ENCODE results near the gene TPCN2.

TPCN2 gene

GRCh38 chr11:69162505-69162904 is 113.8 kb downstream of the TPCN2 start:
- H3K4me3 ChIP-seq (ENCODE audit: low read length): no peak overlapping the region
- no peak for DNase-seq (ENCODE audit: low read depth)
- no peak for TF ChIP-seq CTCF (conservative IDR thresholded peaks at IDR 0.05; ENCODE audit: low read length)

GRCh38 chr11:69163842-69164241 is 115.1 kb downstream of the TPCN2 start:
- no peak overlapping the region for H3K4me3 ChIP-seq (ENCODE audit: low read length)
- DNase-seq (ENCODE audit: low read depth): no peak
- TF ChIP-seq CTCF (conservative IDR thresholded peaks at IDR 0.05; ENCODE audit: low read length): no peak

GRCh38 chr11:69164824-69165223 is 116.1 kb downstream of the TPCN2 start:
- TF ChIP-seq CTCF (conservative IDR thresholded peaks at IDR 0.05; ENCODE audit: low read length): no peak
- DNase-seq (ENCODE audit: low read depth): no peak
- H3K4me3 ChIP-seq (ENCODE audit: low read length): no peak overlapping the region

- no peak for DNase-seq (ENCODE audit: low read depth)
- no peak for TF ChIP-seq CTCF (conservative IDR thresholded peaks at IDR 0.05; ENCODE audit: low read length)
- H3K4me3 ChIP-seq (ENCODE audit: low read length): no peak overlapping the region
These were observed 117.0 kb downstream of the TPCN2 start for GRCh38 chr11:69165775-69166174.

- no peak overlapping the region; the same call in 1 of the 2 replicates for H3K4me3 ChIP-seq (ENCODE audit: low read length)
- peak; percentile 49 for TF ChIP-seq CTCF (conservative IDR thresholded peaks at IDR 0.05; ENCODE audit: low read length)
- DNase-seq (ENCODE audit: low read depth): peak; percentile 69
These were observed 117.7 kb downstream of the TPCN2 start for GRCh38 chr11:69166218-69167115.

- no peak for DNase-seq (ENCODE audit: low read depth)
- H3K4me3 ChIP-seq (ENCODE audit: low read length): no peak overlapping the region
- no peak for TF ChIP-seq CTCF (conservative IDR thresholded peaks at IDR 0.05; ENCODE audit: low read length)
These were observed 118.6 kb downstream of the TPCN2 start for GRCh38 chr11:69167130-69167915.
